Amygdala (tissue), 56 donors: ENCODE measurements around the gene KIAA1217.

Experiments used
- DNase-seq, 56 donors: peaks; one replicate each; lab custom pipeline; 2025; lab: John Stamatoyannopoulos, UW

Gene KIAA1217

DNA sequence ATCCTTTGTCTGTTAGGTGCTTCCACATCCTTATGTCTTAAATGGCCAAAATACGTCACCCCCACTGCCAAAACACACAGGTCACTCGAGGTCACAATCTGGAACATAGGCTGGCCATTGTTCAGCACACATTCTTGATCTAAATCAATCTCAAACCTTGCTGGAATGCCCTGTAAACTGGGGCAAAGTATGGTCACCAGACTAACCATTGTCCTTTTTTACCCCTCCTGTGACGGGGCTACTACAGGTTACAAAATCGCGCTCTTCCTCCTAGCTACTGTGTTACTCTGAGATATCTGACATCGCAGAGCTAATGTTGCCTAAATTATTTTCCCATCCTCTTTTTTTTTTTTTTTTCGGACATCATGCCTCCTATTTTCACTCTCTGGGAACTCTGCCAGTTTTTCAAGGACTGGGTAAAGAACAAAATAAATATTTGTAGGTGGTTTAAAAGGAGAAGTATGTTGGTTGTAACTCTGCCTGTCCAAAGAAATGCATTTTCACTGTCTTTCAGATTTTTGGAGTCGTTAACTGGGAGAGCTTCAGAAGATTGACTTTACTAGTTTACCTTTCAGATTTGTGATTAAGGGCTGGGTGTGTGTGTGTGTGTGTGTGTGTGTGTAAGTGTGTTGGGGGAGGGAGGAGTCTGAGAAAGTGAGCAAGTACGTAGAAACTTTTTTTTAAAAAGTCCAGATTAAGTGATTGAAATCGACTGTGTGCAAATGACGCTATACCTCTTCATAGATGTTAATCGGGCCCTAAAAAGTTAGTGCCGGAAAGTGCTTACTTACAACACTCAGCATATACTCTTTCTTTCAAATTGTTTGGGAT, 942 bp upstream of the KIAA1217 start:
- DNase-seq = no peak

DNA sequence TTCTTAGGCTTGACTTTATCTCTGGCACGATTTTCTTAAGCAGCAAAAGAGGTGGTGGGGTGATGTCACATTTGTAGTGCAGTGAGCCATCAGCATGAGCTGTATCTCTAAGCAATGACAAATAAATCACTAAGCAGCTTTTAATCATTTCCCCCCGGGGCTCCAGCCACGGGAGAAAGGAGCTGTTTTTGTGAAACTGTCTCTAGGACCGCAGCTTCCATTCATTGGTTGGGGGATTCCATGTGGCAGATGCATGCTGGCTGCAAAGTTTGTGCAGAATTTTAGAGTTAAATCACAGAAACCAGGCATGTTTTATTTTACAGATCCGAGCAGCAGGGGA, 464 bp downstream of the KIAA1217 start:
- DNase-seq = peak in 1 of 56 donors; percentile 8

DNA sequence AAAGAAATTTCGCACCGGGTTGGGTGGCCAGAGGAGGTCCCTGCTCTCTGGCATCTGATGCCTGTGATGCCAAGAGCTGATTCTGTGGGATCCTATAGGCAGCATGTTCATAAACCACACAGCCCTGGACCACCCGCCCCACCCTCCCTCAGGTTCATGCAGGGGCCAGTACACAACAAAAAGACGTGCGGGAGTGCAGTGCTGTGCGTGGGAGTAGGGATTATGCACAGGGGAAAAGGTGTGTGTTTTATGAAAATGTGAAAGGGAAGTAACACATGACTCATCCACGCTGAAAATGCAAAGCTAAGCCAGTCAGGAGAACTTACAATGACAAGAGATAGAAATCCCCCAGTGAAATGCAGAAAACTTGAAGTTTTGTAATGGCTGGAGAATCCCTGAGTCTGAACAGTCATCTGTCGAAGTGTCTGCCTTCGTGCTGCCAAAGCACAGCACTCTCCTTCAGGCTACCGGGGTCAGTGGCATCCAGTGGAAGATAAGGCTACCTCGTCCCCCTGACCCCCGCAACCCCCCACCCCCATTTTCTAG, 1.1 kb downstream of the KIAA1217 start:
- DNase-seq = peak in 1 of 56 donors; percentile 8

GRCh38 chr10:24210501-24210900, 1.6 kb downstream of the KIAA1217 start:
- DNase-seq = no peak

- no peak for DNase-seq
Observed at GRCh38 chr10:24213266-24213665, 4.3 kb downstream of the KIAA1217 start.

DNA sequence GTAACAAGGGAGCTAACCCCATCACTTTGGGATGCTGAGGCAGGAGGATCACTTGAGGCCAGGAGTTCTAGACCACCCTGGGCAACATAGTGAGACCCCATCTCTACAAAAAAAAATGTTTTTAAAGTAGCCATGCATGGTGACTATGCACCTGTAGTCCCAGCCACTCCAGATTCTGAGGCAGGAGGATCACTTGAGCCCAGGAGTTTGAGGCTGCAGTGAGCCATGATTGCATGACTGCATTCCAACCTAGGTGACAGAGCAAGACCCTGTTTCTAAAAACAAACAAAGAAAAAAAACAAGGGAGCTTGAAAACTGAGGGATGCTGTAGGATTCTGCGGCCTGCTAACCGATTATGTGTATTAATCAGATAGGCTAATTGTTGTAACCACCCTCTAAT, 4.9 kb downstream of the KIAA1217 start:
- no peak for DNase-seq

DNA sequence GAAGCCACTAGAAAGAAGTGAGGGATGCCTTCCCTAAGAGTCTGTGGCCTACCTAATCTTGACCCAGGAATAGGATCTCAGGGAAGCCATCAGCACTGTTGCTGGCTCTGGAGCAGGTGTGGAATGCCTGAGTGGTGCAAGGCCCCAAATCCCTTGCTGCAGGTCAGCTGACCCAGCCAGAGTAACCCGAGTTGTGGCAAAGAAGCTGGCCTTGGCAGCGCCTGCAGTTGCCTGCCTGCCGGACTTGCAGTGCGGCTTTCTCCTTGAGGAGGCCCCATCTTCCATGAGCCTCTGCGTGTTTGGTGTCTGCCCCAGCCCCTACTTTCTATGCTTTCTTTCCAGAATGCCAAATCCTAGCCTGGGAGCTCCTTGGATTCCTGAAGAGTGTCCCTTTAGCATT, 5.8 kb downstream of the KIAA1217 start:
- DNase-seq = no peak

GRCh38 chr10:24215196-24215595, 6.3 kb downstream of the KIAA1217 start:
- no peak for DNase-seq

DNA sequence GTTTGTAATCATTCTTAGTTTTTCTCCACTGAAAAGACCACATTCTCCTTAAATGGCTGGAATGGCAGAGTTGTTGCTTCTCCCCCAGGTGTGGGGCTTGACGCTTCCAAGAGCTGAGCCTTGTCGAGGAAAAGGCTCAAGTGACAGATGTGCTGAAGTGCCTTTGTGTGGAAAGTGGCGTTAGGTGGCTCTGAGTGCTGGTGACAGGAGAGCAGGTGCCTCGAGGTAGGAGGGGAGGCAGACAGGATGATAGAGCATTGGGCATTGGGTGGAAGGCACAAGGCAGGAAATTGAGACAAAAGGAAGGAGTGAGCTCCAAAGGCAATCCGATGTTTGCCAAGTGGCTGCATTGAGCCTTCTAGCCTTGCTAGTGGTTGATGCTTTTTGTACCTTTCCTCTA, 6.7 kb downstream of the KIAA1217 start:
- DNase-seq = no peak

GRCh38 chr10:24219963-24220362, 11.0 kb downstream of the KIAA1217 start:
- DNase-seq = no peak

- DNase-seq = no peak
Observed at GRCh38 chr10:24223341-24223740, 14.4 kb downstream of the KIAA1217 start.

DNA sequence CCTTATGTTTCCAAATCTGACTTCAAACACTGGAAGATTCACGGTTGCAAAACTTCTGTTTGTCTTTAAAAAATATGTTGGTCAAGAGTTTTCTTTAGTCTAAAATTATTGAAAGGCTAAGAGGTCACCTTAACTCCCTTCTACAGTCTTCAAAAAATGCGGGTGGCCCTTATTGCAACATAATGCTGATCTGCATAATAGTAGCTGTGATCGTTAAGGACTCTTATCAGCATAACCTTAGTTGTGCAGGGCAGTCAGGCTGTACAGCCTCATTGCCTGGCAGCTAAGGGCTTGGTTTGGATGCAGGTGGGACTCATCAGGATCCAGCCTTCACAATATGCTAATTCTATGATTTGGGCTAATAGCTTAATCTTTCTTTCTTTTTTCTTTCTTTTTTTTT, 15.0 kb downstream of the KIAA1217 start:
- no peak for DNase-seq

DNA sequence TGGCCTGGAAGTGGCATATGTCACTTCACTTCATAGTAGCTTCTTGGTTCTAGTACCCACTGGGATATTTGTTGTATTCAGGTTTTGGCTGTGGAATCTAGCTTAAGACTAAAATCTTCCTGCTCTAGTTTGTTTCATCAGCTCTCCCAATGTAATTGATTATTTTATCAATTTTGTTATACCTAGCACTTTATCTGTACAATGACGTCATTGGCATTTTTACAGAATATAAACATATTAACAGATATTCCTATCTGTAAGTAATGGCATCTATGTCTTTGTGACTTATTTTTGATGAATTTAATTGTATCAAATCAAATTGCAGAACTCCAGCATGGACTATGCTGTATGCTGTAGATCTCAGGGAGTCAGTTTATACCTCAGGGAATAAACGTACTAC, 19.7 kb downstream of the KIAA1217 start:
- DNase-seq = no peak

DNA sequence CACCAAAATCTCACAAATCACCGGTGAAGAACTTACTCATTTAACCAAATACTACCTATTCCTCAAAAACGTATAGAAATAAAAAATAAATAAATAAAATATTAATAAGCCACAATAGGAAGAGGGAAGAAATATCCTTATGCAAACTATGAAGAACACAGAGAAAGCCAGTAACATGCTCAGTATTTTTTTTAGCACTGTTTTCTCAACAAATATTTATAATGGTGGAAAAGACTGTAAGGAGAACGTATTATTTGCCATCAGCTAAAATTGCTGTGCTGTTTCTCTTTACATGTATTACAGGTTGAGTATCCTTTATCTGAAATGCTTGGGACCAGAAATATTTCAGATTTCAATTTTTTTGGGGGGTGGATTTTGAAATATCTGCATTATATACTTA, 21.0 kb downstream of the KIAA1217 start:
- DNase-seq = no peak

DNA sequence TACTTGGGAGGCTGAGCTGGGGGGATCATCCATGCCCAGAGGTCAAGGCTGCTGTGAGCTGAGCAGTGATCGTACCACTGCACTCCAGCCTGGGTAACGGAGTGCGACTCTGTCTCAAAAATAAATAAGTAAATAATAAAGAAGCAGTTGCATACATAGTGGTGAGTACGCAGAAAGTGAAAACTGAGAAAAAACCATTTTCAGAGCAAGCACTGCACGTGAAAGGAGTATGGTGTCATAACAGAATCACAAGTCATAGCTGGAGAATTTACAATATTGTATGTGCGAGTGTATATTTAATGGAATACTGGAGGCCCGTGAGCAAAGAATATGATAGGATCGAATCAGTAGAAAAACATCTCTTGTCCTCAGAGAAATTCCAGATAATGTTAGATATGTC, 22.3 kb downstream of the KIAA1217 start:
- DNase-seq = no peak

DNA sequence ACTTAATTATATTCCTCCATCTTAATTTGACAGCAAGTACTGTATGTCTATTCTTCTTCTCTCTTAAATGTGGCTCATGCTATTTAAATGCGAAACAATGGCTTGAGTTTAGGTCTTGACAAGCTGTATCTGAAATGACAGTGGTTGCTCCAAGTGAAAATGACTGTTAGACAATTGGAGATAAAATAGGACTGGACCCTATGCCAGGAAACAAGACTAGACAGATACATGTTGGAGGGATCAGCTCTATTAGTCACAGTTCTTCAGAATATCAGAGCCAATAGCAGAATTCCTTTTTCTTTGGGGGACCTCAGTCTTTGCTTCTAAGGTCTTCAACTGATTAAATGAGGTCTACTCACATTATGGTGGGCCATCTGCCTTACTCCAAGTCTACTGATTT, 25.8 kb downstream of the KIAA1217 start:
- no peak for DNase-seq

GRCh38 chr10:24235471-24235870, 26.5 kb downstream of the KIAA1217 start:
- DNase-seq = no peak

GRCh38 chr10:24237801-24238395, 29.0 kb downstream of the KIAA1217 start:
- no peak for DNase-seq

DNA sequence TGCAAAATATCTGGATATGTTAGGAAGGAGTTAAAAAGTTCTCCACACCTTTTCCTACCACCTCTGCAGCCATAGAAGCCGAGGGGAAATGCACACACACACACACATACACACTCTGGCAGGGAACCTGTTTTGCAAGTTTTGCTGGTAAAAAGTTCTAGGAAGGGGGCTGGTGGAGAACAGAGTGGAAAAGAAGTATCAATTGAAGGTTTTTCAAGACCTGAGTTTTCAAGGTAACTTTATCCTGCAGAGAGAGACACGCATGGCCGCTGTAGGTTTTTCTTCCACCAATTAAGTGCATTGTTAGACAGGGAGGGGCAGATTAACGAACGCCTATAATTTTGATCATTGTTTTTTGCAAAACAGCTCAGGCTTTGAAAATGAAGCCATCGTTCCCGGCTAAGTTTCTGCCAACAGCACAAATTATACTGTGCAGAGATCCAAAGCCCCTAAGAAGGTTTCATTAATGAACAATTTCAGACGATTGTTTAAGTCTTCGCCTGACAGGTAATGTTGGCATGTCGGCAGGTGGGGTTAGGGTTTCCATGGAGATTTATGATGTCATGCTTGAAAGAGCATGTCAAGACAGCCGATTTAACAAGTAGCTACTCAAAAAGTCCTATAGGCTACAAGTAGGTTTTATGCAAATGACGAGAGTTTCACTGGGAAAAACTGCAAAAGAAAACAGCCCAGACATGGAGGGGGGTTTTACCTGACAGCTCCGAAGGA, 29.7 kb downstream of the KIAA1217 start:
- no peak for DNase-seq

- no peak for DNase-seq
Observed at GRCh38 chr10:24239289-24240040, 30.5 kb downstream of the KIAA1217 start.
